Panc1 (cell line): ENCODE data around the gene C1orf232. TPM values are rescaled to one million over a fixed set of nuclear protein-coding genes. Genes with fewer than 3 reads are reported as not detected.

Experiments
- ATAC-seq: fragments of 200-7000 bp; cut with Tn5 transposase; 2 replicates; pipeline ENCODE4 v1.9.1; 2020; ENCODE audit warnings: mild to moderate bottlenecking, moderate library complexity
- BruUV-seq: library from RNA; stranded (reverse); fragments of 400-500 nt; replicated peaks from 2 replicates; lab custom pipeline; 2021; lab: Mats Ljungman, UMichigan
- CTCF ChIA-PET: fragments of 300-600 bp; sonication (Branson Sonifier 250); formaldehyde crosslinking; loops from one replicate; lab custom pipeline; 2022; ENCODE audit warnings: antibody characterized with exemption; lab: Charles Lee
- POLR2A ChIA-PET: fragments of 300-600 bp; sonication (Branson Sonifier 250); formaldehyde crosslinking; loops from one replicate; lab custom pipeline; 2022; ENCODE audit warnings: antibody characterized with exemption; lab: Charles Lee
- DNase-seq: peaks from one replicate; pipeline ENCODE4 v3.0.0-alpha.2; 2010; ENCODE audit warnings: low read depth, low spot score
- H3K27ac ChIP-seq: 2 replicates; pipeline ENCODE4 v1.5.1; 2011; ENCODE audit warnings: mild to moderate bottlenecking, low read length, inconsistent platforms
- H3K27me3 ChIP-seq: fragments of 200-500 bp; sonication (Bioruptor generic); 2 replicates; pipeline ENCODE4 v1.6.0; 2014; ENCODE audit warnings: low read length, inconsistent platforms; ENCODE audit not compliant: control insufficient read depth, insufficient read depth
- H3K36me3 ChIP-seq: fragments of 200-500 bp; sonication (Bioruptor generic); 2 replicates; pipeline ENCODE4 v1.5.1; 2014; ENCODE audit warnings: inconsistent platforms, mild to moderate bottlenecking, low read length, moderate library complexity; ENCODE audit not compliant: control insufficient read depth, insufficient read depth
- H3K4me1 ChIP-seq: 2 replicates; pipeline ENCODE4 v1.5.1; 2011; ENCODE audit warnings: inconsistent platforms, mild to moderate bottlenecking, low read length, moderate library complexity; ENCODE audit not compliant: control insufficient read depth, insufficient read depth
- H3K4me3 ChIP-seq, 2 experiments: 2 replicates each; pipeline ENCODE4 v1.5.1; 2011 to 2012; ENCODE audit warnings: low read depth in 2 of 2, low read length in 2 of 2, mild to moderate bottlenecking in 2 of 2, inconsistent platforms in 1 of 2, moderate library complexity in 1 of 2
- H3K9me3 ChIP-seq: fragments of 200-500 bp; sonication (Bioruptor generic); 2 replicates; pipeline ENCODE4 v1.5.1; 2014; ENCODE audit warnings: low read depth, mild to moderate bottlenecking, inconsistent platforms, low read length, moderate library complexity; ENCODE audit not compliant: control insufficient read depth, insufficient read depth
- CTCF ChIP-seq: fragments of 450-650 bp; IDR thresholded peaks from 2 replicates; pipeline ENCODE4 v1.5.1; 2017; ENCODE audit warnings: mild to moderate bottlenecking
- POLR2AphosphoS5 ChIP-seq: IDR thresholded peaks from 2 replicates; pipeline ENCODE4 v1.6.1; 2012; ENCODE audit warnings: mild to moderate bottlenecking, low read depth, low read length, moderate library complexity
- REST ChIP-seq, 2 experiments: IDR thresholded peaks; 2 replicates each; pipeline ENCODE4 v1.6.1; 2011 to 2012; ENCODE audit warnings: low read depth in 2 of 2, control low read depth in 1 of 2, low read length in 1 of 2, mild to moderate bottlenecking in 1 of 2, moderate library complexity in 1 of 2; ENCODE audit not compliant: insufficient read depth in 1 of 2
- SIN3A ChIP-seq: IDR thresholded peaks from 2 replicates; pipeline ENCODE4 v1.6.1; 2012; ENCODE audit warnings: low read depth, mild to moderate bottlenecking, low read length, moderate library complexity, borderline replicate concordance; ENCODE audit not compliant: insufficient read depth
- TCF7L2 ChIP-seq: IDR thresholded peaks from 2 replicates; pipeline ENCODE4 v1.6.1; 2011; ENCODE audit warnings: mild to moderate bottlenecking, low read depth, low read length, inconsistent platforms
- in situ Hi-C: cut with HindIII; loops from 2 replicates; pipeline ENCODE4 v1.10.0; 2016; ENCODE audit warnings: low sequenced_read_pairs, low pct_unique_long_range_greater_than_20kb
- intact Hi-C: fragments of 100-400 bp; cut with micrococcal nuclease; formaldehyde crosslinking; loops from one replicate; pipeline ENCODE4 v1.10.0; 2022; ENCODE audit not compliant: unreplicated experiment
- total RNA-seq: library from RNA; stranded (reverse); gene quantifications from one replicate; pipeline ENCODE4 v1.2.1, GENCODE V29; 2021; ENCODE audit not compliant: unreplicated experiment

Gene C1orf232
- total RNA-seq, 1 experiment from 2014 or later: not detected

- in situ Hi-C loops: no loop called here
- ChIA-PET CTCF (no interaction called here), POLR2A (no interaction called here)
- no peaks in the 10 kb centered on the region; the same call in 1 of the 2 replicates for H3K4me1 ChIP-seq
- DNase-seq: no peak
- no peak for ATAC-seq
- no peaks in the 10 kb centered on the region for H3K27me3 ChIP-seq
- H3K9me3 ChIP-seq: no peaks in the 10 kb centered on the region
- no peak overlapping the region for H3K4me3 ChIP-seq
- intact Hi-C loops: no loop called here
- no peaks in the 10 kb centered on the region; the same call in 1 of the 2 replicates for H3K36me3 ChIP-seq
- no peak overlapping the region for H3K27ac ChIP-seq
- no TSS peak for BruUV-seq
- no peak for TF ChIP-seq POLR2AphosphoS5
- no peak for TF ChIP-seq SIN3A
- TF ChIP-seq TCF7L2: no peak
- TF ChIP-seq REST (IDR thresholded peaks at IDR 0.05; ENCODE audit: insufficient read depth in 1 of 2, low read depth in 2 of 2, low read length in 1 of 2): no peak
- no peak for TF ChIP-seq CTCF
These were observed 13.6 kb upstream of the C1orf232 start for GRCh38 chr1:26182383-26182696.

GRCh38 chr1:26181586-26182382, 13.0 kb upstream of the C1orf232 start:
- no peak for DNase-seq
- Histone ChIP-seq H3K4me3 (no peak overlapping the region), H3K4me1 (no peaks in the 10 kb centered on the region; the same call in 1 of the 2 replicates), H3K27ac (no peak overlapping the region), H3K27me3 (no peaks in the 10 kb centered on the region), H3K36me3 (no peaks in the 10 kb centered on the region; the same call in 1 of the 2 replicates), H3K9me3 (no peaks in the 10 kb centered on the region)
- no TSS peak for BruUV-seq
- no peak for TF ChIP-seq TCF7L2
- TF ChIP-seq POLR2AphosphoS5: no peak
- TF ChIP-seq CTCF: no peak
- no peak for TF ChIP-seq SIN3A
- no peak for TF ChIP-seq REST (IDR thresholded peaks at IDR 0.05; ENCODE audit: insufficient read depth in 1 of 2, low read depth in 2 of 2, low read length in 1 of 2)
- no peak for ATAC-seq
- POLR2A ChIA-PET: no interaction called here
- CTCF ChIA-PET: no interaction called here
- in situ Hi-C loops (no loop called here), intact Hi-C loops (no loop called here)
